ENCODE results near the gene NEU1.

- TF ChIP-seq, protein P1, sequence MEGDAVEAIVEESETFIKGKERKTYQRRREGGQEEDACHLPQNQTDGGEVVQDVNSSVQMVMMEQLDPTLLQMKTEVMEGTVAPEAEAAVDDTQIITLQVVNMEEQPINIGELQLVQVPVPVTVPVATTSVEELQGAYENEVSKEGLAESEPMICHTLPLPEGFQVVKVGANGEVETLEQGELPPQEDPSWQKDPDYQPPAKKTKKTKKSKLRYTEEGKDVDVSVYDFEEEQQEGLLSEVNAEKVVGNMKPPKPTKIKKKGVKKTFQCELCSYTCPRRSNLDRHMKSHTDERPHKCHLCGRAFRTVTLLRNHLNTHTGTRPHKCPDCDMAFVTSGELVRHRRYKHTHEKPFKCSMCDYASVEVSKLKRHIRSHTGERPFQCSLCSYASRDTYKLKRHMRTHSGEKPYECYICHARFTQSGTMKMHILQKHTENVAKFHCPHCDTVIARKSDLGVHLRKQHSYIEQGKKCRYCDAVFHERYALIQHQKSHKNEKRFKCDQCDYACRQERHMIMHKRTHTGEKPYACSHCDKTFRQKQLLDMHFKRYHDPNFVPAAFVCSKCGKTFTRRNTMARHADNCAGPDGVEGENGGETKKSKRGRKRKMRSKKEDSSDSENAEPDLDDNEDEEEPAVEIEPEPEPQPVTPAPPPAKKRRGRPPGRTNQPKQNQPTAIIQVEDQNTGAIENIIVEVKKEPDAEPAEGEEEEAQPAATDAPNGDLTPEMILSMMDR (IDR thresholded peaks at IDR 0.05; ENCODE audit: low read depth, low read length, missing input control): no peak
- TF ChIP-seq RXRA (IDR thresholded peaks at IDR 0.05) (peak in 1 of 2 donors; percentile 30), YY1 (IDR thresholded peaks at IDR 0.05) (peak; percentile 98), FOXA2 (IDR thresholded peaks at IDR 0.05) (no peak), MAX (IDR thresholded peaks at IDR 0.05) (no peak), REST (IDR thresholded peaks at IDR 0.05) (peak; percentile 96), GABPA (IDR thresholded peaks at IDR 0.05 in 1 of 2, conservative IDR thresholded peaks at IDR 0.05 in 1 of 2) (peak in 1 of 2 donors; percentile 20), TAF1 (conservative IDR thresholded peaks at IDR 0.05) (peak; percentile 85), FOXA1 (IDR thresholded peaks at IDR 0.05) (peak; percentile 8), NR2F2 (IDR thresholded peaks at IDR 0.05) (peak; percentile 47), RAD21 (IDR thresholded peaks at IDR 0.05) (no peak)
- TF ChIP-seq, protein P2, sequence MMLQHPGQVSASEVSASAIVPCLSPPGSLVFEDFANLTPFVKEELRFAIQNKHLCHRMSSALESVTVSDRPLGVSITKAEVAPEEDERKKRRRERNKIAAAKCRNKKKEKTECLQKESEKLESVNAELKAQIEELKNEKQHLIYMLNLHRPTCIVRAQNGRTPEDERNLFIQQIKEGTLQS (IDR thresholded peaks at IDR 0.05): no peak
- TF ChIP-seq, protein P3, sequence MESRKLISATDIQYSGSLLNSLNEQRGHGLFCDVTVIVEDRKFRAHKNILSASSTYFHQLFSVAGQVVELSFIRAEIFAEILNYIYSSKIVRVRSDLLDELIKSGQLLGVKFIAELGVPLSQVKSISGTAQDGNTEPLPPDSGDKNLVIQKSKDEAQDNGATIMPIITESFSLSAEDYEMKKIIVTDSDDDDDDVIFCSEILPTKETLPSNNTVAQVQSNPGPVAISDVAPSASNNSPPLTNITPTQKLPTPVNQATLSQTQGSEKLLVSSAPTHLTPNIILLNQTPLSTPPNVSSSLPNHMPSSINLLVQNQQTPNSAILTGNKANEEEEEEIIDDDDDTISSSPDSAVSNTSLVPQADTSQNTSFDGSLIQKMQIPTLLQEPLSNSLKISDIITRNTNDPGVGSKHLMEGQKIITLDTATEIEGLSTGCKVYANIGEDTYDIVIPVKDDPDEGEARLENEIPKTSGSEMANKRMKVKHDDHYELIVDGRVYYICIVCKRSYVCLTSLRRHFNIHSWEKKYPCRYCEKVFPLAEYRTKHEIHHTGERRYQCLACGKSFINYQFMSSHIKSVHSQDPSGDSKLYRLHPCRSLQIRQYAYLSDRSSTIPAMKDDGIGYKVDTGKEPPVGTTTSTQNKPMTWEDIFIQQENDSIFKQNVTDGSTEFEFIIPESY (IDR thresholded peaks at IDR 0.05): peak; percentile 87
Measured at GRCh38 chr6:31827286-31828079, 35.1 kb downstream of the NEU1 start, which contains the start of gene HSPA1B.
